Measurements from ENCODE around the gene ZNF343. TPM values are rescaled to one million over a fixed set of nuclear protein-coding genes. Genes with fewer than 3 reads are reported as not detected.

Gene ZNF343
- total RNA-seq, 4 donors from 2014 or later: 8.9 to 13.9 (median 10.2) TPM

GRCh38 chr20:2463616-2464365, 44.9 kb downstream of the ZNF343 start:
- TF ChIP-seq, protein P1, sequence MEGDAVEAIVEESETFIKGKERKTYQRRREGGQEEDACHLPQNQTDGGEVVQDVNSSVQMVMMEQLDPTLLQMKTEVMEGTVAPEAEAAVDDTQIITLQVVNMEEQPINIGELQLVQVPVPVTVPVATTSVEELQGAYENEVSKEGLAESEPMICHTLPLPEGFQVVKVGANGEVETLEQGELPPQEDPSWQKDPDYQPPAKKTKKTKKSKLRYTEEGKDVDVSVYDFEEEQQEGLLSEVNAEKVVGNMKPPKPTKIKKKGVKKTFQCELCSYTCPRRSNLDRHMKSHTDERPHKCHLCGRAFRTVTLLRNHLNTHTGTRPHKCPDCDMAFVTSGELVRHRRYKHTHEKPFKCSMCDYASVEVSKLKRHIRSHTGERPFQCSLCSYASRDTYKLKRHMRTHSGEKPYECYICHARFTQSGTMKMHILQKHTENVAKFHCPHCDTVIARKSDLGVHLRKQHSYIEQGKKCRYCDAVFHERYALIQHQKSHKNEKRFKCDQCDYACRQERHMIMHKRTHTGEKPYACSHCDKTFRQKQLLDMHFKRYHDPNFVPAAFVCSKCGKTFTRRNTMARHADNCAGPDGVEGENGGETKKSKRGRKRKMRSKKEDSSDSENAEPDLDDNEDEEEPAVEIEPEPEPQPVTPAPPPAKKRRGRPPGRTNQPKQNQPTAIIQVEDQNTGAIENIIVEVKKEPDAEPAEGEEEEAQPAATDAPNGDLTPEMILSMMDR (IDR thresholded peaks at IDR 0.05; ENCODE audit: low read depth): no peak

GRCh38 chr20:2462484-2462883, 46.2 kb downstream of the ZNF343 start:
- TF ChIP-seq, protein P1 (IDR thresholded peaks at IDR 0.05; ENCODE audit: low read depth): no peak

DNA sequence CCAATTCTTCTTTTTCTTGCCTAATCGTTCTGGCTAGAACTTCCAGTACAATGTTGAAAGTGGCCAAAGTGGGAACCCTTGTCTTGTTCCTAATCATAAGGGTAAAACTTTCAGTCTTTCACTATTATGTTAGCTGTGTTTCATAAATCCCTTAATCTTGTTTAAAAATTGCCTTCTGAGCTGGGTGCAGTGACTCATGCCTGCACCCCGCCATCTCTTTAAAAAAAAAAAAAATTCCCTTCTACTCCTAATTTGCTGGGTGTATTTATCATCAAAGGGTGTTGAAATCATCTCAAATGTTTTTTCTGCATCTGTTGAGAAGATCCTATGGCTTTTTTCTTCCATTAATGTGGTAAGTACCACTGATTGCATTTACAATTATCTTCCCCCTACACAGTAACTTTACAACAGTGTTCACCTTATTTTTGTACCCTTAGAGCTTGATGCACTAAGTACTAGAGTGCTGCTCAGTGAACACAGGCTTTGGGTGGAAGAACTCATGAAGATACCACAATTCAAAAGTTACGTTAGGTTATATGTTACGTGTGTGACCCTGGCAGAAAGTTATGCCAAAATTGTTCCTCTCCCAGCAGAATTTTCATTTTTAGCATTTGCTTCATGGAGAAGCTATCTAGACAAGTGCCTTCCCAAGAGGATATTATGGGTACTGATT, 47.8 kb downstream of the ZNF343 start:
- TF ChIP-seq, protein P1 (IDR thresholded peaks at IDR 0.05; ENCODE audit: low read depth): no peak

GRCh38 chr20:2459981-2460751, 48.5 kb downstream of the ZNF343 start:
- TF ChIP-seq, protein P1 (IDR thresholded peaks at IDR 0.05; ENCODE audit: low read depth): no peak

DNA sequence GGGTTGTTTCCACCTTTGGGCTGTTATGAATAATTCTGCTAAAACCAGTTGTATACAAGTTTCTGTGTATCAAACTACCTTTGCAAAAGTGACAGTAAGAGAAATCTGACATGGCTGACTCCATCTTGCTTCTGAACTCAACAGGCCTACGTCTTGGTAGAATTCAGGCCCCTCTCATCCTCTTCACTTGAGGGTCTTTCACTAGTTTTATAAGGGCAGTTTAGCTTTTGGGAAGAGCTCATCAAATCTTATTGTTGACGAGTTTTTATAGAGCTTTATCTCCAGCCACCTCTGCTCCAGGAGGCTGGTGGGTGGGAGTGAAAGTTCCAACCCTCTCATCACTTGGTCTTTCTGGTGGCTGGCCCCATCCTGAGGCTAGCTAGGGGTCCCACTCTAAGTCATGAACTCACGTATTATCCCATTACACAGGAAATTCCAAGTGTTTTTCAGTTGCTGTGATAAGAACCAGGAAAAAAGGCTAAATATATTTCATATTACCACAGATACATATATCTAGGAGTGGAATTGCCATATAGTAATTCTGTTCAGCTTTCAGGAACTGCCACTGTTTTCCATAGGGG, 49.7 kb downstream of the ZNF343 start:
- TF ChIP-seq, protein P1 (IDR thresholded peaks at IDR 0.05; ENCODE audit: low read depth): no peak

DNA sequence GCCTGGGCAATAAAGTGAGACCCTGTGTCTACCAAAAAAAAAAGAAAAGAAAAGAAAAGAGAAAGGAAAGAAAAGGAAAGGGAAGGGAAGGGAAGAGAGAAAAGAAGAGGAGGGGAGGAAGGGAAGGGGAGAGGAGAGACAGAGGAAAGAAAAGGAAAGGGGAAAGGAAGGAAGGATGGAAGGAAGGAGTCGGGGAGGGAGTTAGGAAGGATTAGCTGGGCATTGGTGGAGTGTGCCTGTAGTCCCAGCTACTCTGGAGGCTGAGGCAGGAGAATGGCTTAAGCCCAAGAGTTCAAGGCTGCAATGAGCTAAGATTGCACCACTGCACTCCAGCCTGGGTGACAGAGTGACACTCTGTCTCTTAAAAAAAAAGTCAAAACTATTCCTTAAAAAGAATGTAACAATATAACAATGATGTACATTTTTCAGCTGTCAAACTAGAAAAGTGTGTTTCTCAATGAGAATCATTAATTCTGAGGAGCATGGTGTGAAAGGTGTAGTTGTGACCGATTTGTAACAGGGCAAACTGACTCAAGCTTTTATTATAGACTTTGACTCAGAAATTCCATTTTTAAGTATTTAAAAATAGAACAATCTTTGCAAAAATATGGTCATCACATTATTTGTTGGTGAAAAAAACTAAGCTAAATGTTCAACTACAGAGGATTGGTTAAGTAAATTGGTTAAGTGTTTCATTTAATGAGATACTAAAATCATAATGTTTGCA, 52.8 kb downstream of the ZNF343 start:
- TF ChIP-seq, protein P1 (IDR thresholded peaks at IDR 0.05; ENCODE audit: low read depth): no peak

Data from subcutaneous adipose tissue (tissue), 4 donors.